GM12874 (cell line): Measurements from ENCODE around the gene AEBP1.

ENCODE experiments used
- TF ChIP-seq, protein P1 (sequence below): IDR thresholded peaks from 2 replicates; pipeline ENCODE4 v1.5.1; 2011; ENCODE audit warnings: low read depth, mild to moderate bottlenecking, control low read depth, low read length, moderate library complexity; ENCODE audit not compliant: insufficient read depth

AEBP1 gene

DNA sequence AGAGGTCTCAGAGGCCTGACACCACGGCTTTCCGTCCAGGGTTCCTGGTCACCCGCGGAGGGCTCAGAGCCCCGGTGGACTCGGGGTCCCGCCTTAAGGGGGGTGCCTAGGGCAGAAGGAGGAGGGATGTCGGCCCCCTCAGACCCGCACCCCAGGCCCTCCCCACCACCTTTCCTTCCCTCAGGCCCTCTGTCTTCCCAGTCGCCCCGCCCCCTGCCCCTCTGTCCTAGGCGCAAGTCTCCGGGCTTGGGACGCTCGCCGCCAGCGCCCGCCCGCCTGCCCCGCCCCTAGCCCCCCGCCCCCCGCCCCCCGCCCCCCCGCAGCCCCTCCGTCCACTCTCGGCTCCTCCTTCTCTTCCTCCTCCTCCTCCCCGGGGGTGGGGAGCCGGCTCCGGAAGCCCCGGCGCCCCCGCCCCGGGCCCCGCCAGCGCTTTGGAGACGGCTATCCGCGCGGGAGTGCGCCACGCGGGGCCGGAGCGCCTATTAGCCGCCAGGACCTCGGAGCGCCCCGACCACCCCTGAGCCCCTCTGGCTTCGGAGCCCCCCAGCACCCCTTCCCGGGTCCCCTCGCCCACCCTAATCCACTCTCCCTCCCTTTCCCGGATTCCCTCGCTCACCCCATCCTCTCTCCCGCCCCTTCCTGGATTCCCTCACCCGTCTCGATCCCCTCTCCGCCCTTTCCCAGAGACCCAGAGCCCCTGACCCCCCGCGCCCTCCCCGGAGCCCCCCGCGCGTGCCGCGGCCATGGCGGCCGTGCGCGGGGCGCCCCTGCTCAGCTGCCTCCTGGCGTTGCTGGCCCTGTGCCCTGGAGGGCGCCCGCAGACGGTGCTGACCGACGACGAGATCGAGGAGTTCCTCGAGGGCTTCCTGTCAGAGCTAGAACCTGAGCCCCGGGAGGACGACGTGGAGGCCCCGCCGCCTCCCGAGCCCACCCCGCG is at the start of gene AEBP1:
TSS of gene AEBP1 (plus strand) at position 423 of the 937 bp plus-strand sequence. CDS start at position 744, 321 bp downstream.
- TF ChIP-seq, protein P1, sequence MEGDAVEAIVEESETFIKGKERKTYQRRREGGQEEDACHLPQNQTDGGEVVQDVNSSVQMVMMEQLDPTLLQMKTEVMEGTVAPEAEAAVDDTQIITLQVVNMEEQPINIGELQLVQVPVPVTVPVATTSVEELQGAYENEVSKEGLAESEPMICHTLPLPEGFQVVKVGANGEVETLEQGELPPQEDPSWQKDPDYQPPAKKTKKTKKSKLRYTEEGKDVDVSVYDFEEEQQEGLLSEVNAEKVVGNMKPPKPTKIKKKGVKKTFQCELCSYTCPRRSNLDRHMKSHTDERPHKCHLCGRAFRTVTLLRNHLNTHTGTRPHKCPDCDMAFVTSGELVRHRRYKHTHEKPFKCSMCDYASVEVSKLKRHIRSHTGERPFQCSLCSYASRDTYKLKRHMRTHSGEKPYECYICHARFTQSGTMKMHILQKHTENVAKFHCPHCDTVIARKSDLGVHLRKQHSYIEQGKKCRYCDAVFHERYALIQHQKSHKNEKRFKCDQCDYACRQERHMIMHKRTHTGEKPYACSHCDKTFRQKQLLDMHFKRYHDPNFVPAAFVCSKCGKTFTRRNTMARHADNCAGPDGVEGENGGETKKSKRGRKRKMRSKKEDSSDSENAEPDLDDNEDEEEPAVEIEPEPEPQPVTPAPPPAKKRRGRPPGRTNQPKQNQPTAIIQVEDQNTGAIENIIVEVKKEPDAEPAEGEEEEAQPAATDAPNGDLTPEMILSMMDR = no peak

DNA sequence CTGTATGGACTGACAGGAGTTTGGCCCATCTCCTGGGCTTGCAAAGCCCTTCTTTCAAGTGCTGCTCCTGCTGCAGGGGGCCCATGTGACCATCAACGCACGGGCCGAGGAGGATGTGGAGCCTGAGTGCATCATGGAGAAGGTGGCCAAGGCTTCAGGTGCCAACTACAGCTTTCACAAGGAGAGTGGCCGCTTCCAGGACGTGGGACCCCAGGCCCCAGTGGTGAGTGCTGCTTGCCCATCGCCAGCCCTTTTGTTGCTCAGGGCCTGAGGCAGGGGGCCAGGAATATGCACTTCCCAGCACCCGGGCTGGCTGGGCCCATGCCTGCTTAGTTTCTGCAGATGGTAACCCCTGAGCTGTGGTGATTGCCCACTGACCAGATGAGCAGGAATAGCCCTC is 47.5 kb upstream of the AEBP1 start:
- TF ChIP-seq, protein P1 = no peak

DNA sequence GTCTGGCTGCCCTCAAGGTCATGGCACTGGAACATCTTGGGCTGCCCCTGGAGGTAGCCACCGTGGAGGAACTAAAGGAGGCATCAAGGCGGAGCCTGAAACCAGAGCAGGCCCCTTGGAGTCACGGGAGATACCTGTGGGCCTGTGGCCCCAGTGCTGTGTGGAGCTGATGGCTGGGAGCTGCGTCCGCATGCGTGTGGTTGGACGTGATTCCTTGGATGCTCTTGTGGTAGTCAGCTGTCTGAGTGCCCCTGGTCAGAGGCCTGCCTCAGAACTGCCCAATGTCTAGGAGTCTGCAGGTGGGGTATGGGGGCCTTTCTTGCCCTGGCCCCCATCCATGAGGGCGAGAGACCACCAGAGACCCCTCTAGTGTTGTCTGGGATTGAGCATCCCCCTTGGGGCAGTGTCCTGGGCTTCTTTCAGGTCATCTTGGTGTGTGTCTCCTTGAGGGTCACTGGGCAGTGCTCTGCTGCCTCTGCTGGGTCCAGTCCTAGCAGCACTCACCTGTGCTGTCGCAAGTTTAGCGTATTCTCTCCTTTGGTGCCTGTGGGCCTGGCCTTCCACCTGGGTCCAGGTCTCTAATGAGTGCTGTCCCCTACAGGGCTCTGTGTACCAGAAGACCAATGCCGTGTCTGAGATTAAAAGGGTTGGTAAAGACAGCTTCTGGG is 46.8 kb upstream of the AEBP1 start:
- TF ChIP-seq, protein P1 = no peak

DNA sequence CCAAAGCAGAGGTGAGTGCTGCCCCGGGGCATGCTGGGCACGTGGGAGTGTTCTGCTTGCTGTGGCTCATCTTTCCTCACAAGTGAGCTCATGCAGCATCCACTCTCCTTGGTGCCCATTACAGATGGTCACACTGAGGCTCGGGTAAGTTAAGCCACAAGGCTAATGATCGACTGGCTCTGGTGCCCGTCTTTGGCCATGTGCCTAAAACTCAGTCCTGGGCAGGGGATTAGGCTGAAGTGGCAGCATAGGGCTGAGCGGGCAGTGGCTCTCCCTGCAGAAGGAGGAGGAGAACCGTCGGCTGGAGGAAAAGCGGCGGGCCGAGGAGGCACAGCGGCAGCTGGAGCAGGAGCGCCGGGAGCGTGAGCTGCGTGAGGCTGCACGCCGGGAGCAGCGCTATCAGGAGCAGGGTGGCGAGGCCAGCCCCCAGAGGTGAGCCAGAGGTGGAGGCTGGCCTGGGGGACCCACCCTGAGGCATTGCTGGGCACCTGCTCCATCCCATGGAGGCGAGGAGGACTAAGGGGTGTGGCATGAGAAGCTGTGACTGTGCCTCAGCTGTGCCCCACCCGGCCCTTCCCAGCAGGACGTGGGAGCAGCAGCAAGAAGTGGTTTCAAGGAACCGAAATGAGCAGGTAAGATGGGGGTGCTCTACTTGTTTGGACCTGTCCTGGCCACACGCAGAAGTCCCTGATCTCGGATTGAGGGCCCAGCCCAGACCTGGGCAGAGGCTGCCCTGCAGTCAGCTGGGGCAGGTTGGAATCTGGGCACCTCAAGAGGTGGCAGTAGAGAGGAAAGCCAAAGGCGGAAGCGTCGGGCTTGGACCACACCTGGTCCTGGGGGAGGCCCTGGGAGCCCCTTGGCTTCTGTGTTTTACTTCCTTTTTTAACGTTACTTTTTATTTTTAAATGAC is 46.0 kb upstream of the AEBP1 start:
- TF ChIP-seq, protein P1 = no peak

DNA sequence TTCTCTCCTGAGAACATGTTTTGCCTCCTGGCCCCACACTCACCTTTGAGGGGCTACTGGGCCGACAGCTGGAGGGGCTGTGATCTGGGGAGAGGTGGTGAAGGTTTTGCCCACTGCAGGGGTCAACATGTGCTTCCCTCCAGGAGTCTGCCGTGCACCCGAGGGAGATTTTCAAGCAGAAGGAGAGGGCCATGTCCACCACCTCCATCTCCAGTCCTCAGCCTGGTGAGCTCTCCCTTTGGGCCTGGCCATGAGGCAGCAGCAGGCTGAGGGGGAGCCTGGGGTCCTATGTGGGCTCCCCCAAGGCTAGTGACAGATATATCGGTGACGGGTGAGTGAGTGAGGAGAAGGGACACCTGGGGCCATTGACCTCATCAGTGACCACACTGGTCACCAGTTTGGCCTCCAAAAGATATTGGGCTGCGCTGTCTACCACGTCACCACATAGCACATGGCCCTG is 45.4 kb upstream of the AEBP1 start:
- TF ChIP-seq, protein P1 = no peak

DNA sequence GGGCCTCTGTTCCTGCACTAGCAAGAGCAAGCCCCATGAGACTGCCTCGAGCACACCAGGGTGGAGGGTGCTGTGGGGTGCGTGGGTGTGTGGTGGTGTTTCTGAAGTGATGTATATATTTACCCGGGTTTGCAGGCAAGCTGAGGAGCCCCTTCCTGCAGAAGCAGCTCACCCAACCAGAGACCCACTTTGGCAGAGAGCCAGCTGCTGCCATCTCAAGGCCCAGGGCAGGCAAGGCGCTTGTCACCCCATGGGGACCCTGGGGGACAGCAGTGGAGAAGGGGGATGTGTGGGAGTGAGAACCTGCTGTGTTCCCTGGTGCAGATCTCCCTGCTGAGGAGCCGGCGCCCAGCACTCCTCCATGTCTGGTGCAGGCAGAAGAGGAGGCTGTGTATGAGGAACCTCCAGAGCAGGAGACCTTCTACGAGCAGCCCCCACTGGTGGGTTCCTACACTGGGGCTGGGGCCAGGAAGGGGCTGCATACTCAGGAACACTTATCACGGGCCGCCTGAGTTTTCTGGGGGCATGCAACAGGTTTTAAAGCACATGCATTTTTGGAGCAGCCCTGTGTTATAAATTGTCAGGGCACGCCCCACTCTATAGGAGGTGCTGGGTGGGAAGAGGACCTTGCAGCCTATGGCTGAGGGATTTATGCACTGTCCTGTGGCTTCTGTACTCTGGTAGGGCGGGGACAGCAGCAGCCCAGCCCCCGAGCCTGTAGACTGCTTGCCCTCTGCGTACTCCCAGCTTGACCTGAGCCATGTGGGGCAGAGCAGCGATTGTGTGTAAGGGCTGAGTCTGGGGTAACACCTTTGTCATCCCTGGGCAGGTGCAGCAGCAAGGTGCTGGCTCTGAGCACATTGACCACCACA is 44.7 kb upstream of the AEBP1 start:
- TF ChIP-seq, protein P1 = no peak
